Kidney (tissue), 14 donors: ENCODE data around the gene C2orf68. TPM values are rescaled to one million over a fixed set of nuclear protein-coding genes. Genes with fewer than 3 reads are reported as not detected.
A peak's percentile ranks its signal among the peaks of the same experiment; 100 is the strongest.

Experiments
- DNase-seq, 5 donors: peaks; one replicate each; pipeline ENCODE4 v3.0.0-alpha.2; 2013 to 2020
- FAIRE-seq: peaks from 2 replicates; lab custom pipeline; 2012; peaks lifted over from hg19 to GRCh38; lab: Jason Lieb, UNC
- H3K27ac ChIP-seq, 2 donors: one replicate each; pipeline ENCODE4 v1.7.0; 2013; ENCODE audit warnings: low read depth in 2 of 2, low read length in 2 of 2, inconsistent platforms in 1 of 2
- H3K27me3 ChIP-seq: one replicate; pipeline ENCODE4 v1.7.1; 2013; ENCODE audit warnings: low read length, inconsistent platforms; ENCODE audit not compliant: control insufficient read depth, insufficient read depth
- H3K36me3 ChIP-seq, 3 donors: one replicate each; pipeline versions ENCODE4 v1.7.0 to v1.7.1; 2013; ENCODE audit warnings: low read length in 3 of 3, control low read depth in 1 of 3, inconsistent platforms in 1 of 3; ENCODE audit not compliant: insufficient read depth in 3 of 3, control insufficient read depth in 2 of 3
- H3K4me1 ChIP-seq, 3 donors: one replicate each; pipeline versions ENCODE4 v1.7.0 to v1.7.1; 2013; ENCODE audit warnings: low read length in 3 of 3, inconsistent platforms in 1 of 3, low read depth in 1 of 3; ENCODE audit not compliant: control insufficient read depth in 2 of 3, insufficient read depth in 2 of 3
- H3K4me3 ChIP-seq, 3 donors: one replicate each; pipeline versions ENCODE4 v1.7.0 to v1.8.1; 2013; ENCODE audit warnings: low read length in 3 of 3, control low read depth in 1 of 3, inconsistent platforms in 1 of 3
- H3K9ac ChIP-seq, 3 donors: one replicate each; pipeline versions ENCODE4 v1.7.0 to v1.7.1; 2013; ENCODE audit warnings: low read length in 3 of 3, control low read depth in 1 of 3, inconsistent platforms in 1 of 3
- H3K9me3 ChIP-seq, 3 donors: one replicate each; pipeline versions ENCODE4 v1.7.0 to v1.7.1; 2013; ENCODE audit warnings: low read length in 3 of 3, control low read depth in 1 of 3, inconsistent platforms in 1 of 3; ENCODE audit not compliant: control insufficient read depth in 2 of 3, insufficient read depth in 1 of 3
- CTCF ChIP-seq: IDR thresholded peaks from 3 replicates; pipeline ENCODE4 v1.5.1; 2012; ENCODE audit warnings: mild to moderate bottlenecking, moderate library complexity, borderline replicate concordance; ENCODE audit not compliant: insufficient read depth; ENCODE audit errors: extremely low read depth
- intact Hi-C: fragments of 100-400 bp; cut with DNase I; formaldehyde crosslinking; loops from one replicate; pipeline ENCODE4 v1.11.1; 2022
- polyA plus RNA-seq: library from polyadenylated mRNA; stranded (reverse); fragments of 350-450 nt; fragmentation: Illumina TruSeq; extraction: RNeasy Lipid Tissue Mini Kit (QIAGEN cat#74804); gene quantifications from one replicate; pipeline ENCODE4 v1.2.3, GENCODE V29; 2014; ENCODE audit warnings: low read depth, low replicate concordance; ENCODE audit not compliant: insufficient read depth
- total RNA-seq: library from RNA; stranded (reverse); fragmentation: NEBNext Ultra II Directional; extraction: Animal tissue kit (Norgen Biotek cat#: 25700); gene quantifications from one replicate; pipeline ENCODE4 v1.2.1, GENCODE V29; 2021
- donor health status: control.
- donor health status: control.
- donor health status: control.
- donor health status: control.
- donor health status: control.
- donor health status: DM: yes; HTN: yes; CAD: no.
- donor health status: Normal renal cell carcinoma (clear cell type).

The C2orf68 gene
- total and polyA plus RNA-seq, 2 donors from 2014 or later: 34.5 to 37.6 TPM

- no peaks in the 10 kb centered on the region for H3K27me3 ChIP-seq
- FAIRE-seq: no peak
- TF ChIP-seq CTCF: no peak
- peaks cover 0 to 12% (median 0%) of the 10 kb centered on the region in 3 donors for H3K4me1 ChIP-seq
- DNase-seq: peak in 1 of 5 donors; percentile 15
- H3K36me3 ChIP-seq: peaks cover 4 to 30% (median 6%) of the 10 kb centered on the region in 3 donors
- intact Hi-C loops: no loop called here
- peak overlapping the region; percentile 81 to 85 for H3K27ac ChIP-seq
- no peak overlapping the region for H3K9ac ChIP-seq
- no peak overlapping the region for H3K4me3 ChIP-seq
- no peaks in the 10 kb centered on the region for H3K9me3 ChIP-seq
Measured at GRCh38 chr2:85651097-85651496, 39.2 kb upstream of the C2orf68 start.

- TF ChIP-seq CTCF: no peak
- DNase-seq (no peak), FAIRE-seq (no peak)
- no peak overlapping the region for H3K9ac ChIP-seq
- intact Hi-C loops: no loop called here
- H3K4me3 ChIP-seq: no peak overlapping the region
- peaks cover 8 to 37% (median 9%) of the 10 kb centered on the region in 3 donors for H3K36me3 ChIP-seq
- no peaks in the 10 kb centered on the region for H3K27me3 ChIP-seq
- H3K9me3 ChIP-seq: no peaks in the 10 kb centered on the region
- peaks cover 0 to 9% (median 0%) of the 10 kb centered on the region in 3 donors for H3K4me1 ChIP-seq
- H3K27ac ChIP-seq: peak overlapping the region; percentile 61 to 81
Measured at GRCh38 chr2:85650456-85650855, 38.6 kb upstream of the C2orf68 start.

GRCh38 chr2:85649201-85650190 lies 37.6 kb upstream of the C2orf68 start:
- no peak overlapping the region for H3K4me3 ChIP-seq
- no peaks in the 10 kb centered on the region for H3K27me3 ChIP-seq
- peaks cover 12 to 44% (median 13%) of the 10 kb centered on the region in 3 donors for H3K36me3 ChIP-seq
- peak overlapping the region in 1 of 2 donors; percentile 3 for H3K27ac ChIP-seq
- TF ChIP-seq CTCF: no peak
- intact Hi-C loops: no loop called here
- no peaks in the 10 kb centered on the region for H3K9me3 ChIP-seq
- H3K9ac ChIP-seq: no peak overlapping the region
- peaks cover 0 to 8% (median 0%) of the 10 kb centered on the region in 3 donors for H3K4me1 ChIP-seq
- FAIRE-seq: no peak
- no peak for DNase-seq
